Ishikawa (cell line): Measurements from ENCODE around the gene SERTM2.

Experiments
- CEBPB ChIP-seq: IDR thresholded peaks from 2 replicates; pipeline ENCODE4 v1.6.1; 2012
- CREB1 ChIP-seq: IDR thresholded peaks from 2 replicates; pipeline ENCODE4 v1.6.1; 2012; ENCODE audit warnings: low read depth
- EGR1 ChIP-seq: IDR thresholded peaks from 2 replicates; pipeline ENCODE4 v1.6.1; 2012
- EP300 ChIP-seq: IDR thresholded peaks from 2 replicates; pipeline ENCODE4 v1.6.1; 2012; ENCODE audit warnings: borderline replicate concordance
- MAX ChIP-seq: IDR thresholded peaks from 2 replicates; pipeline ENCODE4 v1.6.1; 2012
- NFIC ChIP-seq: IDR thresholded peaks from 2 replicates; pipeline ENCODE4 v1.6.1; 2012
- RAD21 ChIP-seq: IDR thresholded peaks from 2 replicates; pipeline ENCODE4 v1.6.1; 2012; ENCODE audit warnings: low read depth
- TAF1 ChIP-seq: IDR thresholded peaks from 2 replicates; pipeline ENCODE4 v1.6.1; 2012; ENCODE audit warnings: low read depth, mild to moderate bottlenecking
- TCF12 ChIP-seq: IDR thresholded peaks from 2 replicates; pipeline ENCODE4 v1.6.1; 2012; ENCODE audit warnings: low read depth
- TEAD4 ChIP-seq: IDR thresholded peaks from 2 replicates; pipeline ENCODE4 v1.6.1; 2012
- USF1 ChIP-seq: IDR thresholded peaks from 2 replicates; pipeline ENCODE4 v1.6.1; 2012
- YY1 ChIP-seq: IDR thresholded peaks from 2 replicates; pipeline ENCODE4 v1.6.1; 2012; ENCODE audit warnings: low read depth
- ZBTB7A ChIP-seq: IDR thresholded peaks from 2 replicates; pipeline ENCODE4 v1.6.1; 2012; ENCODE audit warnings: low read depth

DNA sequence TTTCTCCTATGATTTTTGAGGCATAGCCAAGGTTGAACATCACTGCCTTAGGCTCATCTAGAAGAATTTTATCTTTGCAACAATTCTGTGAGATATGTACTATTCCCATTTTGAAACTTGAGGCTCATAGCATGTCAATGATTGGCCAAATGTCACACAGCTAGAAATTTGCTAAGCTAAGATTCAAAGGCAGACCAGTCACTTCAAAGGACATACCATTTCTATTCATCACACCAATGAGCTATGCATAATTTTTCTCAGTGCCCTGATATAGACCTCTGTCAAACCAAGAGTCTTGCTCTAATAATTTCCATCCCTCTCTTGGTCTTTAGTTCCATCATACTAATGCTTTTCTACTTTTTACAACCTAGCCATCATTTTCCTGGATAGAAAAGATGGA, 27.6 kb upstream of the SERTM2 start:
- TF ChIP-seq RAD21, result no peak
- no peak for TF ChIP-seq CEBPB
- TF ChIP-seq ZBTB7A, result no peak
- no peak for TF ChIP-seq EP300
- no peak for TF ChIP-seq TCF12
- no peak for TF ChIP-seq MAX
- no peak for TF ChIP-seq EGR1
- no peak for TF ChIP-seq USF1
- no peak for TF ChIP-seq TAF1
- TF ChIP-seq YY1, result no peak
- TF ChIP-seq CREB1, result no peak
- TF ChIP-seq TEAD4, result no peak
- TF ChIP-seq NFIC, result no peak
